ENCODE results near the gene TRPV4. TPM values are rescaled to one million over a fixed set of nuclear protein-coding genes. Genes with fewer than 3 reads are reported as not detected.

TRPV4 gene
- total RNA-seq, 2 experiments from 2014 or later, result not detected

DNA sequence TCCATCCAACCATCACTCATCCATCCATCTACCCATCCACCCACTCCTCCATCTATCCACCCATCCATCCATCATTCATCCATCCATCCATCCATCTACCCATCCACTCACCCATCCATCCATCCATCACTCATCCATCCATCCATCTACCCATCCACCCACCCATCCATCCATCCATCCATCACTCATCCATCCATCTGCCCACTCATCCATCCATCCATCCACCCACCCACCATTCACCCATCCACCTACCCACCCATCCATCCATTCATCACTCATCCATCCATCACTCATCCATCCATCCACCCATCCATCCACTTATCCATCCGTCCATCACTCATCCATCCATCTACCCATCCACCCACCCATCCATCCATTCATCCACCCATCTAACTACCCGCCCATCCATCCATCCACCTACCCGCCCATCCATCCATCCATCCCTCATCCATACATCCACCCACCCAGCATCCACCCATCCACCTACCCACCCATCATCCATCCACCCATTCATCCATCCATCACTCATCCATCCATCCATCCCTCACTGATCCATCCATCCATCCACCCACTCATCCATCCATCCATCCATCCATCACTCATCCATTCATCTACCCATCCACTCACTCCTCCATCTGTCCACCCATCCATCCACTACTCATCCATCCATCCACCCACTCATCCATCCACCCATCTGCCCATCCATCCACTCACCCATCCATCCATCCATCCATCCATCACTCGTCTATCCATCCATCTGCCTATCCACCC is 24.1 kb downstream of the TRPV4 start:
- Mint-ChIP-seq H3K9me3 (no peaks in the 10 kb centered on the region), H3K27me3 (peaks cover 5% of the 10 kb centered on the region), H3K36me3 (ENCODE audit: low read depth) (no peaks in the 10 kb centered on the region), H3K4me3 (no peak overlapping the region), H3K4me1 (ENCODE audit: low read depth) (no peaks in the 10 kb centered on the region), H3K27ac (no peak overlapping the region)
- POLR2A ChIA-PET, result no interaction called here
- no peak overlapping the region for H3K27ac ChIP-seq (ENCODE audit: low read depth in 1 of 2, low read length in 2 of 2)
- no peak overlapping the region for H3K4me3 ChIP-seq (ENCODE audit: low read length)
- peaks cover 6% of the 10 kb centered on the region for H3K4me1 ChIP-seq (ENCODE audit: insufficient read depth, low read length)
- DNase-seq (no peak), ATAC-seq (ENCODE audit: poor library complexity) (no peak)
- H3K36me3 ChIP-seq (ENCODE audit: insufficient read depth, low read length), result no peaks in the 10 kb centered on the region
- CTCF ChIA-PET, result no interaction called here
- TF ChIP-seq, protein P1, sequence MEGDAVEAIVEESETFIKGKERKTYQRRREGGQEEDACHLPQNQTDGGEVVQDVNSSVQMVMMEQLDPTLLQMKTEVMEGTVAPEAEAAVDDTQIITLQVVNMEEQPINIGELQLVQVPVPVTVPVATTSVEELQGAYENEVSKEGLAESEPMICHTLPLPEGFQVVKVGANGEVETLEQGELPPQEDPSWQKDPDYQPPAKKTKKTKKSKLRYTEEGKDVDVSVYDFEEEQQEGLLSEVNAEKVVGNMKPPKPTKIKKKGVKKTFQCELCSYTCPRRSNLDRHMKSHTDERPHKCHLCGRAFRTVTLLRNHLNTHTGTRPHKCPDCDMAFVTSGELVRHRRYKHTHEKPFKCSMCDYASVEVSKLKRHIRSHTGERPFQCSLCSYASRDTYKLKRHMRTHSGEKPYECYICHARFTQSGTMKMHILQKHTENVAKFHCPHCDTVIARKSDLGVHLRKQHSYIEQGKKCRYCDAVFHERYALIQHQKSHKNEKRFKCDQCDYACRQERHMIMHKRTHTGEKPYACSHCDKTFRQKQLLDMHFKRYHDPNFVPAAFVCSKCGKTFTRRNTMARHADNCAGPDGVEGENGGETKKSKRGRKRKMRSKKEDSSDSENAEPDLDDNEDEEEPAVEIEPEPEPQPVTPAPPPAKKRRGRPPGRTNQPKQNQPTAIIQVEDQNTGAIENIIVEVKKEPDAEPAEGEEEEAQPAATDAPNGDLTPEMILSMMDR (IDR thresholded peaks at IDR 0.05), result no peak
- intact Hi-C loops (cut with DNase I, micrococcal nuclease), result loop anchor here in 1 of 2 experiments (5.0 kb wide), 1 partner anchor 293 kb away; no protein-coding TSS in a partner anchor
- H3K9me3 ChIP-seq (ENCODE audit: control insufficient read depth in 1 of 2, insufficient read depth in 1 of 2, low read length in 2 of 2), result no peaks in the 10 kb centered on the region
- H3K27me3 ChIP-seq (ENCODE audit: control insufficient read depth in 1 of 2, insufficient read depth in 2 of 2, low read length in 2 of 2), result peaks cover 0 to 4% of the 10 kb centered on the region in 2 experiments

DNA sequence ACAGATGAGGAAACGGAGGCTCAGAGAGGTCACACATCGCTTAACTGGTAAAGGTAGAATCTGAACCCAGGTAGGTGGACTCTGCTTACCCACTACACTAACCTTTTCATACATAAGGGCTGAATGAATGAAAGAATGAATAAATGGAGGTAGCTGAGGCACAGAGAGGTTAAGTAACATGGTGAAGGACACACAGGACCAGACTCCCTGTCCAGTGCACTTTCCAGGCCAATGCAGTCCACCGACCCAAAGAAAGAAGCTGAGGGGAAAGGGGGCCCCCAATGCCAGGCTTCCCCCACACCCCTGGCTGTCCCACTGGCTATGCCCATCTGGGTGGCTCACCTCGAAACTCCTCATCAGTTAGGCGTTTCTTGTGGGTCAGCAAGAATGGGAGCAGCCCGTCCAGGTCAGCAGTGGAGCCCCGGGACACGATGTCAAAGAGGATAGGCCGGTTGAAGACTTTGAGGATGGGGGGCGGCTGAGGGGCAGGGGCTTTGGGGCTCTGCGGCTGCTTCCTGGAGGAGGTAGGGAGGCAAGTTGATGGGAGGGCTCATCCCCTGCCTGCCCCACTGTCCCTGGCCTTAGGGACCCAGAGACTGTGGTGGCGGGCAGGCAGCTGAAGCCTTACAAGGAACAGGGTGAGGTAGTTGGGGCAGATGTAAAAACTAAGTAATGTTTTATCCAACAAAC is 25.1 kb downstream of the TRPV4 start:
- no peaks in the 10 kb centered on the region for H3K9me3 ChIP-seq (ENCODE audit: control insufficient read depth in 1 of 2, insufficient read depth in 1 of 2, low read length in 2 of 2)
- no peaks in the 10 kb centered on the region for H3K36me3 ChIP-seq (ENCODE audit: insufficient read depth, low read length)
- peaks cover 0 to 4% of the 10 kb centered on the region in 2 experiments for H3K27me3 ChIP-seq (ENCODE audit: control insufficient read depth in 1 of 2, insufficient read depth in 2 of 2, low read length in 2 of 2)
- DNase-seq, result no peak
- no peaks in the 10 kb centered on the region for H3K36me3 Mint-ChIP-seq (ENCODE audit: low read depth)
- ChIA-PET CTCF (interaction anchor here (1.5 kb wide), 1 partner anchor 37 kb away, joined by 7 read pairs; no protein-coding TSS in a partner anchor), POLR2A (no interaction called here)
- intact Hi-C loops (cut with DNase I, micrococcal nuclease), result loop anchor here in 1 of 2 experiments (5.0 kb wide), 1 partner anchor 294 kb away; no protein-coding TSS in a partner anchor
- no peak overlapping the region for H3K27ac ChIP-seq (ENCODE audit: low read depth in 1 of 2, low read length in 2 of 2)
- no peaks in the 10 kb centered on the region for H3K4me1 Mint-ChIP-seq (ENCODE audit: low read depth)
- TF ChIP-seq, protein P1 (IDR thresholded peaks at IDR 0.05), result no peak
- peaks cover 5% of the 10 kb centered on the region for H3K27me3 Mint-ChIP-seq
- peaks cover 6% of the 10 kb centered on the region for H3K4me1 ChIP-seq (ENCODE audit: insufficient read depth, low read length)
- H3K4me3 ChIP-seq (ENCODE audit: low read length), result no peak overlapping the region
- no peaks in the 10 kb centered on the region for H3K9me3 Mint-ChIP-seq
- H3K4me3 Mint-ChIP-seq, result no peak overlapping the region
- ATAC-seq (ENCODE audit: poor library complexity), result no peak
- no peak overlapping the region for H3K27ac Mint-ChIP-seq

DNA sequence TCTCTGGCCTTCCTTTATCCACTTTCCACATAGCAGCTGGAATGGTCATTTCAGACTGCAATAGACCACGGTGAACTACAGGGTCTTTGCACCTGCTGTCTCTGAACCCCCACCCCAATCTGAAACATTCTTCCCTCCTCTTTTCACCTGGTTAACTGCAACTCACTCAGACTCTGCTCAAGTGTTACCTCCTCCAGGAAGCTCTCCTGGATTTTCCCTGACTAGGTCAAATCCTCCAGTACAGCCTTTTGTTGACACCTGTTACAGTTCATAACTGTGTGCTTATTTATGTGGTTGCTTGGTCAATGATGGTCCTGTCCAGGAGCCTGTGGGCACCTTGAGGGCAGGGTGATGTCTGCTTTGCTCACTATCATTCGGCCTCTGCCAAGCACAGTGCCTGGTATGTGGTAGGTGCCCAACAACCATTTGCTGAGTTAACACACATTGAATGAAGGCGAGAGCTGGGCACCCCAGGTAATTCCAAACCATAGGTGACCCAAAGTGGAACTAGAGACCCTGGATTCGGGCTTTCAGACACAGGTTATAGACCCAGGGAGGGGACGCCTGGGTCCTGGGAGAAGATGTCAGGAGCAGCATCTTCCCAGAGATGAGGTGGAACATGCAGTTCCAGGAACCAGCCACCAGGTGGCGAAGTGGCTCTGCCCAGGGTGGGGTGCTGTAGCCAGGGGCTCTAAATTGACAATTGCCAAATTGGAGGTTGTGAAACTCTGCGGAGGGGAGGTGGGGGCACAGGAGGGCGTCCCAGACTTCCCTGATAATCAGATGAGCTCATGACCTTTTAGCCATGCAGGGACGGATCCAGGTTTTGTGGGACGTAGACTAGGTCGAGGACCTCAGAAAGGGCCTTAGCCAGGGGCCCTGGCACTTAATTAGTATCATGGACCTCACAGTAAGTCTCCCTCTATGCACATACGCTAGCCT is 28.1 kb downstream of the TRPV4 start:
- Mint-ChIP-seq H3K4me1 (ENCODE audit: low read depth) (no peaks in the 10 kb centered on the region), H3K9me3 (no peaks in the 10 kb centered on the region), H3K4me3 (no peak overlapping the region), H3K27me3 (peaks cover 5% of the 10 kb centered on the region), H3K36me3 (ENCODE audit: low read depth) (no peaks in the 10 kb centered on the region), H3K27ac (no peak overlapping the region)
- ATAC-seq (ENCODE audit: poor library complexity) (peak; percentile 82), DNase-seq (peak; percentile 53 to 81 (median 62))
- Histone ChIP-seq H3K27ac (ENCODE audit: low read depth in 1 of 2, low read length in 2 of 2) (no peak overlapping the region), H3K27me3 (ENCODE audit: control insufficient read depth in 1 of 2, insufficient read depth in 2 of 2, low read length in 2 of 2) (no peaks in the 10 kb centered on the region), H3K36me3 (ENCODE audit: insufficient read depth, low read length) (no peaks in the 10 kb centered on the region), H3K4me3 (ENCODE audit: low read length) (no peak overlapping the region), H3K9me3 (ENCODE audit: control insufficient read depth in 1 of 2, insufficient read depth in 1 of 2, low read length in 2 of 2) (no peaks in the 10 kb centered on the region), H3K4me1 (ENCODE audit: insufficient read depth, low read length) (peaks cover 6% of the 10 kb centered on the region)
- CTCF ChIA-PET, result interaction anchor here (1.0 to 2.8 kb wide), 3 partner anchors 30 to 72 kb away, joined by 3 to 16 read pairs (median 4); no protein-coding TSS in a partner anchor
- POLR2A ChIA-PET, result no interaction called here
- intact Hi-C loops (cut with DNase I, micrococcal nuclease), result loop anchor here (1.0 to 5.0 kb wide), 4 partner anchors 40 to 297 kb away; partner anchors contain the start of gene GLTP (in 2 of the 2)
- TF ChIP-seq, protein P1 (IDR thresholded peaks at IDR 0.05), result peak; percentile 97

Data from CD4-positive, alpha-beta T cell (primary cell).